ENCODE results near the gene GOLGA8O.
"Not testable (repeated sequence)": the region's sequence is repeated elsewhere in the genome, so short reads cannot be mapped to it uniquely, and the experiment has no call there.

DNA sequence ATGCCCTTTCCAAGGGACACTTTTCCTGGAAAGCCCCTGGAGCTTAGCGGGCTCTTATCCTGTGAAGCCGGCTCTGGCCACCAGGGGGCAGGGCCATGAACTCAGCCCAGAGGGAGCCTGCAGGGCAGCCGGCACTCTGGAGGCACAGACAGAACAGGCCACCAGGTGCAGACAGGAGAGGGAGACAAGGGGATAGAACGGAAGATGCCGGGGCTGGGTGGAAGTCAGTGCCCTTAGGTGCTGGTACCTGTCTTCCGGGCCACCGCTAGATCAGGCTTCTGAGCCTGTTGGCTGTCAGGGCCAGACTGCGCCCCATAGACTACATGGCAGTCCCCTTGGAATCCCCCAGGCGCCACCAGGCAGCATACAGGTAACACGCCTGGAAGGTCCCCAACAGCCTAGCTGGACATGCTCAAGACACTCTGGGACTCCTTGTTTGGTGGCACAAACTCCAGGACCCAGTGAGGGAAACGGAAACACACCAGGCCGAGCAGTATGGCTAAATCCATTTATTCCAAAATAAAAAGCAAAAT lies 14.9 kb downstream of the GOLGA8O start:
- TF ChIP-seq, protein P1, sequence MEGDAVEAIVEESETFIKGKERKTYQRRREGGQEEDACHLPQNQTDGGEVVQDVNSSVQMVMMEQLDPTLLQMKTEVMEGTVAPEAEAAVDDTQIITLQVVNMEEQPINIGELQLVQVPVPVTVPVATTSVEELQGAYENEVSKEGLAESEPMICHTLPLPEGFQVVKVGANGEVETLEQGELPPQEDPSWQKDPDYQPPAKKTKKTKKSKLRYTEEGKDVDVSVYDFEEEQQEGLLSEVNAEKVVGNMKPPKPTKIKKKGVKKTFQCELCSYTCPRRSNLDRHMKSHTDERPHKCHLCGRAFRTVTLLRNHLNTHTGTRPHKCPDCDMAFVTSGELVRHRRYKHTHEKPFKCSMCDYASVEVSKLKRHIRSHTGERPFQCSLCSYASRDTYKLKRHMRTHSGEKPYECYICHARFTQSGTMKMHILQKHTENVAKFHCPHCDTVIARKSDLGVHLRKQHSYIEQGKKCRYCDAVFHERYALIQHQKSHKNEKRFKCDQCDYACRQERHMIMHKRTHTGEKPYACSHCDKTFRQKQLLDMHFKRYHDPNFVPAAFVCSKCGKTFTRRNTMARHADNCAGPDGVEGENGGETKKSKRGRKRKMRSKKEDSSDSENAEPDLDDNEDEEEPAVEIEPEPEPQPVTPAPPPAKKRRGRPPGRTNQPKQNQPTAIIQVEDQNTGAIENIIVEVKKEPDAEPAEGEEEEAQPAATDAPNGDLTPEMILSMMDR (IDR thresholded peaks at IDR 0.05; ENCODE audit: insufficient read depth, low read length, poor library complexity, severe bottlenecking): not testable (repeated sequence)
- not testable (repeated sequence) for TF ChIP-seq EZH2phosphoT487 (conservative IDR thresholded peaks at IDR 0.05; ENCODE audit: low read length)
